Epithelial cell of proximal tubule (primary cell): ENCODE measurements around the gene KCNMA1. TPM values are rescaled to one million over a fixed set of nuclear protein-coding genes. Genes with fewer than 3 reads are reported as not detected.

Experiments used
- DNase-seq: peaks from one replicate; pipeline ENCODE4 v3.0.0-alpha.2; 2011; ENCODE audit warnings: low read depth
- H3K4me3 ChIP-seq: 2 replicates; pipeline ENCODE4 v1.5.1; 2011; ENCODE audit warnings: low read depth, mild to moderate bottlenecking, low read length
- total RNA-seq: library from RNA; depleted of rRNA; stranded (reverse); fragments of >200 nt; gene quantifications from 2 replicates; pipeline ENCODE4 v1.2.3, GENCODE V29; 2015
- TF ChIP-seq, protein P1 (sequence below): conservative IDR thresholded peaks from 2 replicates; pipeline ENCODE4 v1.5.1; 2012; ENCODE audit warnings: low read depth, mild to moderate bottlenecking, low read length

Gene KCNMA1
- total RNA-seq, 1 donor from 2014 or later: 12.5 TPM

DNA sequence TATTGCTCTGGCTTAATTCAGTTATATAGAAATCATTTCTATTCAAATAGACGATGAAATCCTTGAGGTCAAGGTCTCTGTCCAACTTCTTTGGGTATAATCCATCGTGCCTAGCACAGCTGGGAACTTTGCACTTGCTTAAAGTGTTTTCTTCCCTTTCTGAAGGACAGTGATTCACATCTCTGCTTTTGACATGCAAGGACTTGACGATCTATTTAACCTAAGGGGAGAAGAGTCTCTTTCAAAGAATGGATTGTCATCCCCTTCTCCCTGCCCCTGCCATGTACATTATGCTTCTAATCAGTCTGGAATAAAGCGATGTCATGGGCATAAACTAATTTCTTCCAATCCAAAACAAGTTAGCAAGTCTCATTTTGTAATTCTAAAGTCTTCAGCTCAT lies 488.6 kb downstream of the KCNMA1 start:
- no peak for DNase-seq
- H3K4me3 ChIP-seq: no peak overlapping the region
- TF ChIP-seq, protein P1, sequence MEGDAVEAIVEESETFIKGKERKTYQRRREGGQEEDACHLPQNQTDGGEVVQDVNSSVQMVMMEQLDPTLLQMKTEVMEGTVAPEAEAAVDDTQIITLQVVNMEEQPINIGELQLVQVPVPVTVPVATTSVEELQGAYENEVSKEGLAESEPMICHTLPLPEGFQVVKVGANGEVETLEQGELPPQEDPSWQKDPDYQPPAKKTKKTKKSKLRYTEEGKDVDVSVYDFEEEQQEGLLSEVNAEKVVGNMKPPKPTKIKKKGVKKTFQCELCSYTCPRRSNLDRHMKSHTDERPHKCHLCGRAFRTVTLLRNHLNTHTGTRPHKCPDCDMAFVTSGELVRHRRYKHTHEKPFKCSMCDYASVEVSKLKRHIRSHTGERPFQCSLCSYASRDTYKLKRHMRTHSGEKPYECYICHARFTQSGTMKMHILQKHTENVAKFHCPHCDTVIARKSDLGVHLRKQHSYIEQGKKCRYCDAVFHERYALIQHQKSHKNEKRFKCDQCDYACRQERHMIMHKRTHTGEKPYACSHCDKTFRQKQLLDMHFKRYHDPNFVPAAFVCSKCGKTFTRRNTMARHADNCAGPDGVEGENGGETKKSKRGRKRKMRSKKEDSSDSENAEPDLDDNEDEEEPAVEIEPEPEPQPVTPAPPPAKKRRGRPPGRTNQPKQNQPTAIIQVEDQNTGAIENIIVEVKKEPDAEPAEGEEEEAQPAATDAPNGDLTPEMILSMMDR: no peak

DNA sequence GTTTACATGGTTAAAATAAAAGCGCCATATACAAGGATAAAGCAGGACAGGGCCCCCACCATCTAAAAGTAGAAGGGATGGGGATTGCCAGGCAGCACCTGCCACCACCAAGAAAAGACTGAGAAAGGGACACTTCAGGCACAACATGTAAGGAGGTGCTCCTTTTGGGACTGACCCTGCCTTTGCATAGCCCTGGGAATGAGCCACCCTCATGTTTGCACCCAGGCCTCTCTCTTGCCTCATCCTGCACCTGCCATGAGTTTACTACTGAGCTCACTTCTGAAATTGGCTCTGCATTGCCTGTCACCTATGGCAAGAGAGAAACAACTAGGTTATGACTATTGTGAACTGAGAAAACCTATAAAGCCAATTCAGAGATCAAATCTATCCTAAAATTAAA lies 489.7 kb downstream of the KCNMA1 start:
- TF ChIP-seq, protein P1: no peak
- no peak overlapping the region for H3K4me3 ChIP-seq
- no peak for DNase-seq

DNA sequence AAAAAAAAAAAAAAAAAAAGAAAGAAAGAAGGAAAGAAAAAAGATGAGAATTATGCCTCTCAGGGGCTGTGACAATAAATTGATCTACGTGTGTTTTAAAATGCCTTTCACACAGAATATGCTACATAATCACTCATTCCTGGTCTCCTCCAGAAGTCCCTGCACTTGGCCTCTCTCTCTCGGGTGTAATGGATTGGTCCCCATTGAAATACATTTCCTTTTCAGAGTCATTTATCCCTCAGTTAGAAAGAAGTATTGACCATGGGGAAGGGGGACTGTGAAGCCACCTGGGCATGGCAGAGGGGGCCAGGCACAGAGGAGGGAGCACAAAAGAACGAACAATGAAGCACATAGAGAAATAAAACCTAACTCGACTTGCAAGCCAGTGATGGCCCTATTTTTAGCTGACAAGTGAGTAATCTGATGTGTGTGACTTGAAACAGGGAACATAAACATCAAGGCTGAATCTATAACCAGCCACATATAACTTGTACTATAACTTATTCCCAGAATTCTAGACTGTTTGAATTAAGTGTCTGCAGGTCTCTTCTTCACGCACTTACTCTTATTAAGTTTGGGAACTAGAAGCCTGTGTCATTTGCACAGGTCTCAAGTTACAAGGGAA lies 490.8 kb downstream of the KCNMA1 start:
- H3K4me3 ChIP-seq: no peak overlapping the region
- TF ChIP-seq, protein P1: no peak
- DNase-seq: no peak

DNA sequence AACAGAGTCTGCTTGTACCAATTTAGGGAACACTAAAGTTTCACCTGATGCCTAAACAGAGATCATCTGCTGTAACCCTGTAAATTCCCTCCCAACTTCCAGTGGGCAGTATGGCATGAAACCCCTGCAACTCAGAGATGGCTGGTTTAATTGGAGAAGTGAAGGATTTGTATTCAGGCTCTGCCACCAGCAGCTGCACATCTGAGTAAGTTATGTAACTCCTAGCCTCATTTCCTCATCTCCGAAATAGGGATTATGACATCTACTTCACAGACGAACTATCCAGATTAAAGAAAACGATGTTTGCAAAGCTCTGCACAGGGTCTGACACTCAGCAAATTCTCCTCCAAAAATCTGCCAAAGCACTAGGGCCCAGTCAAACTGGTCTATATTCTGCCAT lies 493.0 kb downstream of the KCNMA1 start:
- H3K4me3 ChIP-seq: no peak overlapping the region
- TF ChIP-seq, protein P1: no peak
- no peak for DNase-seq

DNA sequence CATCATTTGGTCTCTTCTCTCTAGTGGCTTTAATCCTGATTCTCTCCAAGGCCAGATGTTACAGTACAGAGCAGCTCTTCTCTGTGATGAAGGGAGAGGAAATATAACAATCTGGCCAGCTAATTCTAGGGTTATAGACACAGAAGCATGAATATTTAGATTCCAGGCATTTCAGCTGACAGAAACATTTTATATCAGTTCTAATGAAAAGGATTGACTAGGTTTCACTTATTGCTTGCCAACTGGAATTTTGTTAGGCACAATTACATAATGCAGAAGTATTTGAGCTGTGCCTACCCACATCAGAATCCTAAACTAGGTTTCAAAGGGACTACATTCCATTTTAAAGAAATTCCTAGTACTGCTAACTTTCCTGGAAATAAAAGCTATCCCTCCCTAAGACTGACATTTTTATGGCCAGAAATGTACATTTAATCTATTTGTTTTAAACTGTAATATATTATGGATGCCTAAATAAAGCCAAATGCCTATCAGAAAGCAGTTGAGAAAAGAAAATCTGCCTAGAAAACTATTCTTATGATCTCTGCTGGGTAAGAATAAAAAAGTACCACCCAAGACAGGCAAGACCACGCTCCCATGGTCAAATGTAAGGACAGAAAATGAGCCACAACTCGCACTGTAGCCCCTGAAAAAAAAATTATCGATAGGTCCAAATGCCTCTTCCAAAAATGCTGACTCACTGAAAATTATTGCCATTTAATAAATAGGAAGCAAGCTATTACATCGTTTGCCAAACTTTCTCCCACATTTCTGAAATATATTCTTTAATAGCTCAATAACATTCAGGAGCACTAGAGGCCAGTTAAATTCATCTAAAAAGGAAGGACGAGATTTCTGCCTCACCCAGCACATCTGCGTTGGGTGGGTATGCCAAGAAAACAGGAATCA lies 498.1 kb downstream of the KCNMA1 start:
- no peak for DNase-seq
- H3K4me3 ChIP-seq: no peak overlapping the region
- TF ChIP-seq, protein P1: no peak

DNA sequence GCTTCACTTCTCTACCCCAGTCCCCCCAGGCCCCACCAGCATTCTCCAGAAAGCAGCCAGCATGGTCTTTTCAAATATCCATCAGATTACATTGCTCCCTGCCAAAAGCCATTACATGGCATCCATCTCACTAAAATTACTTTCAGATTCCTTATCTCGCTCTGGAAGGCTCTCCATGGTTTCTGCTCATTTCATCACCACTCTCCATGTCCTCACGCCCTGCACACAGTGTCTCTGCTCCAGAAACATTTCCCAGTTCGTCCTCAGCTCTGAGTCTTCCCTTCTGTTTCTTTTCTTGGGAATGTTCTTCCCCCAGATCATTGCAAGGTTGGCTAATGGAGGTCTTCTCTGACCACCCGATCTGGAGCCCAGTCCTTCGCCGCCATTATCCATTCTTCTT lies 499.1 kb downstream of the KCNMA1 start:
- TF ChIP-seq, protein P1: no peak

More for the DNA sequence above, 499.1 kb downstream of the KCNMA1 start:
- H3K4me3 ChIP-seq: no peak overlapping the region
- DNase-seq: no peak
